Measurements from ENCODE around the gene TOMM40.
"Not testable (repeated sequence)": the region's sequence is repeated elsewhere in the genome, so short reads cannot be mapped to it uniquely, and the experiment has no call there.

Gene TOMM40

GRCh38 chr19:44878120-44878865 is 12.8 kb upstream of the TOMM40 start:
- no peaks in the 10 kb centered on the region for H3K36me3 ChIP-seq (ENCODE audit: insufficient read depth, low read length)
- H3K79me2 ChIP-seq (ENCODE audit: insufficient read depth, low read length) = no peaks in the 10 kb centered on the region
- no peaks in the 10 kb centered on the region for H4K20me1 ChIP-seq (ENCODE audit: insufficient read depth, low read length, poor library complexity, severe bottlenecking)
- H2AFZ ChIP-seq (ENCODE audit: low read length) = no peak overlapping the region
- no peak overlapping the region for H3K4me3 ChIP-seq (ENCODE audit: low read length, poor library complexity, severe bottlenecking)
- no peaks in the 10 kb centered on the region for H3K9me3 ChIP-seq (ENCODE audit: insufficient read depth, low read depth, low read length)
- no peak overlapping the region for H3K4me2 ChIP-seq (ENCODE audit: low read depth, low read length, poor library complexity, severe bottlenecking)
- no peak overlapping the region for H3K9ac ChIP-seq (ENCODE audit: low read depth, low read length, poor library complexity, severe bottlenecking)
- no peaks in the 10 kb centered on the region for H3K9me2 ChIP-seq (replicated peaks; ENCODE audit: low read depth, low read length)
- H3K4me1 ChIP-seq (ENCODE audit: insufficient read depth, low read length, poor library complexity, severe bottlenecking) = peaks cover 9% of the 10 kb centered on the region
- TF ChIP-seq EZH2phosphoT487 (IDR thresholded peaks at IDR 0.05; ENCODE audit: borderline replicate concordance) (no peak), CTCF (conservative IDR thresholded peaks at IDR 0.05; ENCODE audit: low read length) (no peak)
- no peaks in the 10 kb centered on the region for H3F3A ChIP-seq (ENCODE audit: low read depth)
- no peaks in the 10 kb centered on the region for H3K27me3 ChIP-seq (ENCODE audit: insufficient read depth, low read length, poor library complexity, severe bottlenecking)

- Histone ChIP-seq H3K9me2 (replicated peaks; ENCODE audit: low read depth, low read length) (no peaks in the 10 kb centered on the region), H3K36me3 (ENCODE audit: insufficient read depth, low read length) (no peaks in the 10 kb centered on the region), H3K9me3 (ENCODE audit: insufficient read depth, low read depth, low read length) (no peaks in the 10 kb centered on the region), H3K9ac (ENCODE audit: low read depth, low read length, poor library complexity, severe bottlenecking) (no peak overlapping the region), H3K4me1 (ENCODE audit: insufficient read depth, low read length, poor library complexity, severe bottlenecking) (peaks cover 9% of the 10 kb centered on the region), H4K20me1 (ENCODE audit: insufficient read depth, low read length, poor library complexity, severe bottlenecking) (no peaks in the 10 kb centered on the region), H3K79me2 (ENCODE audit: insufficient read depth, low read length) (no peaks in the 10 kb centered on the region), H3K27me3 (ENCODE audit: insufficient read depth, low read length, poor library complexity, severe bottlenecking) (no peaks in the 10 kb centered on the region), H2AFZ (ENCODE audit: low read length) (no peak overlapping the region), H3K4me2 (ENCODE audit: low read depth, low read length, poor library complexity, severe bottlenecking) (no peak overlapping the region), H3K4me3 (ENCODE audit: low read length, poor library complexity, severe bottlenecking) (no peak overlapping the region), H3F3A (ENCODE audit: low read depth) (no peaks in the 10 kb centered on the region)
- TF ChIP-seq EZH2phosphoT487 (IDR thresholded peaks at IDR 0.05; ENCODE audit: borderline replicate concordance) (no peak), CTCF (conservative IDR thresholded peaks at IDR 0.05; ENCODE audit: low read length) (no peak)
Measured at GRCh38 chr19:44879309-44880065, 11.6 kb upstream of the TOMM40 start.

- H3F3A ChIP-seq (ENCODE audit: low read depth) = no peaks in the 10 kb centered on the region
- H3K9me2 ChIP-seq (replicated peaks; ENCODE audit: low read depth, low read length) = no peaks in the 10 kb centered on the region
- no peaks in the 10 kb centered on the region for H4K20me1 ChIP-seq (ENCODE audit: insufficient read depth, low read length, poor library complexity, severe bottlenecking)
- no peak overlapping the region for H3K4me3 ChIP-seq (ENCODE audit: low read length, poor library complexity, severe bottlenecking)
- no peaks in the 10 kb centered on the region for H3K9me3 ChIP-seq (ENCODE audit: insufficient read depth, low read depth, low read length)
- no peak overlapping the region for H3K9ac ChIP-seq (ENCODE audit: low read depth, low read length, poor library complexity, severe bottlenecking)
- H3K27me3 ChIP-seq (ENCODE audit: insufficient read depth, low read length, poor library complexity, severe bottlenecking) = no peaks in the 10 kb centered on the region
- H3K4me1 ChIP-seq (ENCODE audit: insufficient read depth, low read length, poor library complexity, severe bottlenecking) = peaks cover 5% of the 10 kb centered on the region
- no peaks in the 10 kb centered on the region for H3K36me3 ChIP-seq (ENCODE audit: insufficient read depth, low read length)
- no peaks in the 10 kb centered on the region for H3K79me2 ChIP-seq (ENCODE audit: insufficient read depth, low read length)
- no peak for TF ChIP-seq CTCF (conservative IDR thresholded peaks at IDR 0.05; ENCODE audit: low read length)
- no peak for TF ChIP-seq EZH2phosphoT487 (IDR thresholded peaks at IDR 0.05; ENCODE audit: borderline replicate concordance)
- H2AFZ ChIP-seq (ENCODE audit: low read length) = no peak overlapping the region
- no peak overlapping the region for H3K4me2 ChIP-seq (ENCODE audit: low read depth, low read length, poor library complexity, severe bottlenecking)
Measured at GRCh38 chr19:44882063-44882462, 9.0 kb upstream of the TOMM40 start.

GRCh38 chr19:44882619-44883397 is 8.2 kb upstream of the TOMM40 start:
- not testable (repeated sequence) for H2AFZ ChIP-seq (ENCODE audit: low read length); H3K9me2 ChIP-seq (replicated peaks; ENCODE audit: low read depth, low read length); H3K4me1 ChIP-seq (ENCODE audit: insufficient read depth, low read length, poor library complexity, severe bottlenecking); H3K4me2 ChIP-seq (ENCODE audit: low read depth, low read length, poor library complexity, severe bottlenecking); H3K27me3 ChIP-seq (ENCODE audit: insufficient read depth, low read length, poor library complexity, severe bottlenecking); H3K4me3 ChIP-seq (ENCODE audit: low read length, poor library complexity, severe bottlenecking); H3F3A ChIP-seq (ENCODE audit: low read depth); H3K36me3 ChIP-seq (ENCODE audit: insufficient read depth, low read length); H3K9ac ChIP-seq (ENCODE audit: low read depth, low read length, poor library complexity, severe bottlenecking); H4K20me1 ChIP-seq (ENCODE audit: insufficient read depth, low read length, poor library complexity, severe bottlenecking); H3K79me2 ChIP-seq (ENCODE audit: insufficient read depth, low read length); H3K9me3 ChIP-seq (ENCODE audit: insufficient read depth, low read depth, low read length)

Data from Loucy (cell line).